HCT116 (cell line): Measurements from ENCODE around the gene XYLT1. TPM values are rescaled to one million over a fixed set of nuclear protein-coding genes. Genes with fewer than 3 reads are reported as not detected.
A peak's percentile ranks its signal among the peaks of the same experiment; 100 is the strongest.

ENCODE experiments used
- ATAC-seq: fragments of 200-7000 bp; cut with Tn5 transposase; 2 replicates; pipeline ENCODE4 v1.9.1; 2020; ENCODE audit warnings: mild to moderate bottlenecking, moderate library complexity
- BruUV-seq: library from RNA; stranded (reverse); fragments of 400-500 nt; replicated peaks from 2 replicates; lab custom pipeline; 2021; lab: Mats Ljungman, UMichigan
- CTCF ChIA-PET: fragments of 300-600 bp; sonication (Branson Sonifier 250); formaldehyde crosslinking; loops from one replicate; lab custom pipeline; 2021; ENCODE audit warnings: antibody characterized with exemption; lab: Charles Lee
- POLR2A ChIA-PET: fragments of 300-600, 350-600 bp; sonication (Branson Sonifier 250); formaldehyde crosslinking; loops from one replicate; lab custom pipeline; 2021; ENCODE audit warnings: antibody characterized with exemption; lab: Charles Lee
- RAD21 ChIA-PET, 2 experiments: fragments of 300-600 bp; sonication (Branson Sonifier 250); formaldehyde crosslinking; loops; one replicate each; lab custom pipeline; 2023; ENCODE audit warnings: low total read pairs in 2 of 2; ENCODE audit not compliant: uncharacterized antibody in 2 of 2, unreplicated experiment in 2 of 2, low non-redundant PET in 1 of 2; lab: Charles Lee
- DNase-seq: peaks from one replicate; pipeline ENCODE4 v3.0.0-alpha.2; 2010; ENCODE audit warnings: low read depth, low spot score
- H2AFZ ChIP-seq: fragments of 200-600 bp; shearing (Covaris generic), sonication (generic); 2 replicates; pipeline ENCODE4 v1.6.1; 2017; ENCODE audit warnings: low read depth, mixed run types, mixed read lengths, antibody characterized with exemption, low read length; ENCODE audit not compliant: poor library complexity, severe bottlenecking
- H3K27ac ChIP-seq: 2 replicates; pipeline ENCODE4 v1.5.1; 2012; ENCODE audit warnings: low read depth, low read length
- H3K27me3 ChIP-seq: fragments of 200-600 bp; sonication (generic); 2 replicates; pipeline ENCODE4 v1.6.1; 2016; ENCODE audit warnings: mixed run types, low read length, mixed read lengths; ENCODE audit not compliant: insufficient read depth
- H3K36me3 ChIP-seq, 2 experiments: fragments of 200-500 bp in 1 of 2; fragments of 200-600 bp in 1 of 2; sonication (Bioruptor generic) in 1 of 2; sonication (generic) in 1 of 2; 2 replicates each; pipeline versions ENCODE4 v1.5.1 to v1.6.1; 2014 to 2016; ENCODE audit warnings: low read length in 2 of 2, inconsistent platforms in 1 of 2, mixed read lengths in 1 of 2, mixed run types in 1 of 2; ENCODE audit not compliant: insufficient read depth in 2 of 2, control insufficient read depth in 1 of 2
- H3K4me1 ChIP-seq, 2 experiments: fragments of 200-600 bp in 1 of 2; sonication (generic) in 1 of 2; 2 replicates each; pipeline versions ENCODE4 v1.5.1 to v1.6.1; 2012 to 2017; ENCODE audit warnings: low read length in 2 of 2, inconsistent platforms in 1 of 2, mild to moderate bottlenecking in 1 of 2, mixed read lengths in 1 of 2, mixed run types in 1 of 2, moderate library complexity in 1 of 2; ENCODE audit not compliant: insufficient read depth in 2 of 2, control insufficient read depth in 1 of 2
- H3K4me2 ChIP-seq: fragments of 200-600 bp; sonication (generic); 2 replicates; pipeline ENCODE4 v1.6.1; 2017; ENCODE audit warnings: mixed run types, low read length, mixed read lengths
- H3K4me3 ChIP-seq, 2 experiments: fragments of 200-600 bp in 1 of 2; sonication (generic) in 1 of 2; replicated peaks in 1 of 2; 2 replicates each; pipeline ENCODE4 v1.5.1; 2011 to 2016; ENCODE audit warnings: low read length in 2 of 2, control low read depth in 1 of 2, low read depth in 1 of 2, mild to moderate bottlenecking in 1 of 2, mixed read lengths in 1 of 2, mixed run types in 1 of 2
- H3K79me2 ChIP-seq: fragments of 200-600 bp; sonication (generic); 2 replicates; pipeline ENCODE4 v1.6.1; 2017; ENCODE audit warnings: mild to moderate bottlenecking, mixed run types, low read length, moderate library complexity, mixed read lengths; ENCODE audit not compliant: insufficient read depth
- H3K9ac ChIP-seq: fragments of 200-600 bp; sonication (generic); 2 replicates; pipeline ENCODE4 v1.6.1; 2016; ENCODE audit warnings: low read length, mixed read lengths
- H3K9me2 ChIP-seq: fragments of 200-600 bp; sonication (generic), shearing (Covaris generic); 2 replicates; pipeline ENCODE4 v1.6.1; 2017; ENCODE audit warnings: mixed run types, mild to moderate bottlenecking, moderate library complexity; ENCODE audit not compliant: insufficient read depth
- H3K9me3 ChIP-seq, 2 experiments: fragments of 200-500 bp in 1 of 2; fragments of 200-600 bp in 1 of 2; sonication (Bioruptor generic) in 1 of 2; sonication (generic) in 1 of 2; 2 replicates each; pipeline ENCODE4 v1.6.1; 2014 to 2017; ENCODE audit warnings: low read length in 2 of 2, mixed read lengths in 2 of 2, inconsistent platforms in 1 of 2, low read depth in 1 of 2, mild to moderate bottlenecking in 1 of 2, mixed run types in 1 of 2, moderate library complexity in 1 of 2; ENCODE audit not compliant: control insufficient read depth in 1 of 2, insufficient read depth in 1 of 2
- H4K20me1 ChIP-seq: fragments of 200-600 bp; sonication (generic), shearing (Covaris generic); 2 replicates; pipeline ENCODE4 v1.6.1; 2017; ENCODE audit warnings: mixed run types, mild to moderate bottlenecking, moderate library complexity; ENCODE audit not compliant: insufficient read depth
- POLR2AphosphoS5 ChIP-seq: IDR thresholded peaks from 2 replicates; pipeline ENCODE4 v1.6.1; 2011; ENCODE audit warnings: mild to moderate bottlenecking, low read depth, low read length, moderate library complexity
- RAD21 ChIP-seq: IDR thresholded peaks from 2 replicates; pipeline ENCODE4 v1.6.1; 2012; ENCODE audit warnings: low read depth, mild to moderate bottlenecking
- intact Hi-C: fragments of 100-400 bp; cut with micrococcal nuclease; formaldehyde crosslinking; loops from 2 replicates; pipeline ENCODE4 v1.10.0; 2022
- total RNA-seq: library from RNA; stranded (reverse); gene quantifications from one replicate; pipeline ENCODE4 v1.2.1, GENCODE V29; 2021; ENCODE audit not compliant: unreplicated experiment
- TF ChIP-seq, protein P1 (sequence below), 3 experiments: fragments of 200-600 bp in 1 of 3; sonication (generic) in 1 of 3; IDR thresholded peaks in 2 of 3; conservative IDR thresholded peaks in 1 of 3; 2 replicates each; pipeline ENCODE4 v1.5.1; 2012 to 2017; ENCODE audit warnings: low read depth in 2 of 3, low read length in 2 of 3, antibody characterized with exemption in 1 of 3, borderline replicate concordance in 1 of 3, control low read depth in 1 of 3, mild to moderate bottlenecking in 1 of 3, mixed read lengths in 1 of 3, mixed run types in 1 of 3, moderate library complexity in 1 of 3; ENCODE audit not compliant: insufficient read depth in 1 of 3

Gene XYLT1
- total RNA-seq, 1 experiment from 2014 or later, result 4.5 TPM

DNA sequence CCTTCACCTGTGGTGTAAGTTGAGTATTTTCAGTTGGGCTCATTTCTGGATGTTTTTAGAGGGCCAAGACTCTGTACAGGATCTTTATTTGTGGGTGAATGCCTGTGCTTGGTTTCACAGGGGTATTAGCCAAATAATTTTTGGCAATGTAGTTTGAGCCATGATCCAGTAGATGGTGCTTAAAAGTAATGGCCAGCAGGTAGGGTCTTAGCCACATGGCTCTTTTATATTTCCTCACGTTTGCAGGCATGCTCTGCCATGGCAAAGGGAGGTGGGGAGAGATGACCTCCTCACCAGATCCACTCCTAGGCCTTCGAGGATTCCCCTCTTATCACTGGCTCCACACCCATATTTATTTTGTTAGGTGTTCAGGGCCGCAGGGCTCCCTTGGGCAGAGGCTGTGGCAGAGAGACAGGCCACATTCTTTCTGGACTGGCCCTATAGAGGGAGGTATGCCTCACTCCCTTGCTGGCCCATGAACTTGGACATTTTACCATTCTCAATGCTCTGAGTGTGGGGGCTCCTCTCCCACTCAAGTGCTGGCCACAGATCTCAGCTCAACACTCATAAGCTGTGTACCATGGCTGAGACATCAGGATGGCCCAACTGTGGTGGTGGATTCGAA is 417.1 kb downstream of the XYLT1 start:
- Histone ChIP-seq H2AFZ (no peak overlapping the region), H3K4me2 (no peak overlapping the region), H3K4me1 (no peaks in the 10 kb centered on the region), H3K79me2 (no peaks in the 10 kb centered on the region), H3K9me2 (no peaks in the 10 kb centered on the region), H3K27me3 (peaks cover 8% of the 10 kb centered on the region), H3K9ac (no peak overlapping the region), H3K27ac (no peak overlapping the region), H3K9me3 (no peaks in the 10 kb centered on the region), H3K36me3 (no peaks in the 10 kb centered on the region), H4K20me1 (no peaks in the 10 kb centered on the region), H3K4me3 (no peak overlapping the region)
- ChIA-PET RAD21 (no interaction called here), CTCF (no interaction called here), POLR2A (no interaction called here)
- no peak for DNase-seq
- TF ChIP-seq POLR2AphosphoS5 (no peak), RAD21 (peak; percentile 17; the same call in 1 of the 2 replicates)
- TF ChIP-seq, protein P1, sequence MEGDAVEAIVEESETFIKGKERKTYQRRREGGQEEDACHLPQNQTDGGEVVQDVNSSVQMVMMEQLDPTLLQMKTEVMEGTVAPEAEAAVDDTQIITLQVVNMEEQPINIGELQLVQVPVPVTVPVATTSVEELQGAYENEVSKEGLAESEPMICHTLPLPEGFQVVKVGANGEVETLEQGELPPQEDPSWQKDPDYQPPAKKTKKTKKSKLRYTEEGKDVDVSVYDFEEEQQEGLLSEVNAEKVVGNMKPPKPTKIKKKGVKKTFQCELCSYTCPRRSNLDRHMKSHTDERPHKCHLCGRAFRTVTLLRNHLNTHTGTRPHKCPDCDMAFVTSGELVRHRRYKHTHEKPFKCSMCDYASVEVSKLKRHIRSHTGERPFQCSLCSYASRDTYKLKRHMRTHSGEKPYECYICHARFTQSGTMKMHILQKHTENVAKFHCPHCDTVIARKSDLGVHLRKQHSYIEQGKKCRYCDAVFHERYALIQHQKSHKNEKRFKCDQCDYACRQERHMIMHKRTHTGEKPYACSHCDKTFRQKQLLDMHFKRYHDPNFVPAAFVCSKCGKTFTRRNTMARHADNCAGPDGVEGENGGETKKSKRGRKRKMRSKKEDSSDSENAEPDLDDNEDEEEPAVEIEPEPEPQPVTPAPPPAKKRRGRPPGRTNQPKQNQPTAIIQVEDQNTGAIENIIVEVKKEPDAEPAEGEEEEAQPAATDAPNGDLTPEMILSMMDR (IDR thresholded peaks at IDR 0.05 in 2 of 3, conservative IDR thresholded peaks at IDR 0.05 in 1 of 3; ENCODE audit: borderline replicate concordance in 1 of 3, insufficient read depth in 1 of 3, low read depth in 2 of 3, low read length in 2 of 3), result peak in 2 of 3 experiments; percentile 6 to 10; a peak in 1 of 6 replicates
- no TSS peak for BruUV-seq
- peak; percentile 30; the same call in 1 of the 2 replicates for ATAC-seq
- intact Hi-C loops, result loop anchor here (5.0 kb wide), 1 partner anchor 51 kb away; no protein-coding TSS in a partner anchor
